Body of pancreas (tissue), 4 donors: ENCODE data around the gene RNU2-63P.

ENCODE experiments used
- CTCF ChIP-seq, 7 experiments: fragments of 450-650 bp in 4 of 7; fragments of 200-600 bp in 3 of 7; sonication (generic) in 3 of 7; IDR thresholded peaks; one replicate each; pipeline ENCODE4 v1.5.1; 2016 to 2019; ENCODE audit warnings: antibody characterized with exemption in 7 of 7
- POLR2A ChIP-seq, 3 donors: fragments of 450-650 bp; IDR thresholded peaks; one replicate each; pipeline ENCODE4 v1.6.1; 2016; ENCODE audit warnings: antibody characterized with exemption in 3 of 3, mild to moderate bottlenecking in 2 of 3

GRCh38 chr2:88019985-88020384, 3.6 kb upstream of the RNU2-63P start:
- TF ChIP-seq CTCF (IDR thresholded peaks at IDR 0.05) (no peak), POLR2A (IDR thresholded peaks at IDR 0.05) (no peak)
